Erythroblast (primary cell): ENCODE results near the gene TAS2R4.
A peak's percentile ranks its signal among the peaks of the same experiment; 100 is the strongest.
"Not testable (repeated sequence)": the region's sequence is repeated elsewhere in the genome, so short reads cannot be mapped to it uniquely, and the experiment has no call there.

ENCODE experiments used
- DNase-seq, 2 experiments: peaks; one replicate each; lab custom pipeline; 2025; lab: John Stamatoyannopoulos, UW
- GATA1 ChIP-seq: IDR thresholded peaks from 2 replicates; pipeline ENCODE4 v1.6.1; 2011; ENCODE audit warnings: low read depth, mild to moderate bottlenecking, control low read depth, low read length, moderate library complexity
- POLR2A ChIP-seq: IDR thresholded peaks from 2 replicates; pipeline ENCODE4 v1.6.1; 2011; ENCODE audit warnings: mild to moderate bottlenecking, low read length

Gene TAS2R4

DNA sequence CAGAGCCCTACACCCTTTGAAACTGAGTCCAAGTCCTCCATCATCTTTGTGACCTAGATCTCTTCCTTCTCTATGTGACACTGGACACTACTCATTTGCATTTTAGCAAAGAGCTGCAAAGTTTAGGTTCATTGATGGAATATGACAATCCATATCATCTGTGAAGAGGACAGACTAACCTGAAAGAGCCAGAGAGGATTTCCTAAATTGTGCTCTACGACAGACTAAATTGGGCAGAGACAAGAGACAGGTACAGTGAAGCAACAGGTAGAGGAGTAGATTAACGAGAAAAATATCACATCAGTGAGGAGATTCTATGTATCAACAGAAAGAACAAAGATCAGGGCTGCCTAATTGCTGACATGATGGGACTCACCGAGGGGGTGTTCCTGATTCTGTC lies 12.7 kb upstream of the TAS2R4 start, which contains the start of gene TAS2R3:
TSS of gene TAS2R3 (plus strand) at position 301 of the 400 bp plus-strand sequence. CDS start at position 363, 62 bp downstream.
- DNase-seq = no peak
- TF ChIP-seq POLR2A = no peak
- no peak for TF ChIP-seq GATA1

DNA sequence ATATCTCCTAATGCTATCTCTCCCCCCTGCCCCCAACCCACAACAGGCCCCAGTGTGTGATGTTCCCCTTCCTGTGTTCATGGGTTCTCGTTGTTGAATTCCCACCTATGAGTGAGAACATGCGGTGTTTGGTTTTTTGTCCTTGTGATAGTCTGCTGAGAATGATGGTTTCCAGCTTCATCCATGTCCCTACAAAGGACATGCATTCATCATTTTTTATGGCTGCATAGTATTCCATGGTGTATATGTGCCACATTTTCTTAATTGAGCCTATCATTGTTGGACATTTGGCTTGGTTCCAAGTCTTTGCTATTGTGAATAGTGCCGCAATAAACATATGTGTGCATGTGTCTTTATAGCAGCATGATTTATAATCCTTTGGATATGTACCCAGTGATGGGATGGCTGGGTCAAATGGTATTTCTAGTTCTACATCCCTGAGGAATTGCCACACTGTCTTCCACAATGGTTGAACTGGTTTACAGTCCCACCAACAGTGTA lies 6.3 kb upstream of the TAS2R4 start:
- DNase-seq = not testable (repeated sequence)

DNA sequence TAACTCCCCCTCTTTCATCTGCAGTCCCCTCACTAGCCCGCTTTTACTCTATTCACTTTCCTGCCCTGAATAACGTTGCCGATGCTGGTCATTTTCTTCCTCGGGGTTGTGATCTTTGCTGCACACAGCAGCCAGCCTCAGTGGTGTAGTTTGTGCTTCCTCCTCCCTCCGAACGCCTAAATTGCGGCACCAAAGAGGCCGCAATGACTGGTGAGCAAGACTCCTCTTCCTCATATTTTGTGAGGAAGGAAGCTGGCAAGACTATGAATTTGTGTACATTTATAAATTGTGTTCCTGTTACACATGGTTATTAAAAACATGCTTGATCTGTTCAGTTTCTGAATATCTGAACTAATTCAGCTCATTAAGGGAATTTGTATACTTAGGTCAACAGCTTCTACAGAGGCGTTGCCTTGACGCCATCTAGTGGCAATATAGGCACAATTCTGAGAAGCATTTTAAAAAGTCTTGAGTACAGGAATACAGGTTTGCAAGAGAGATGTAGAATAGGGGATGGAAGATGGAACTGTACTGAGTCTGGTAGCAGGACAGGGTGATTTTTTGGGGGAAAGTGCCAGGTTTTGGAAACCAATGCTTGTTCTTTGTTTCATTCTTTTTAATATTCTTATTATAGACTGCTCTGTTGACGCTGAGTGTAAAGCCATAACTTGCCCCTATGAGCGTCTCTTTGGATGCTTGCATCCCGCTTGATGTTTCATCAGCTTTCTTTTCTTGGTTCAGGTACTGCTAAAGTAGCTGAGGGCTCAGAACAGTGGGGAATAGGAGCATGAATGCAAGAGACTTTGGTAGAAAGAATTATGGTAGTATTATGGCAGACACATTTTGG lies 9.5 kb downstream of the TAS2R4 start:
- TF ChIP-seq GATA1 (no peak), POLR2A (no peak)
- peak; percentile 57 to 71 for DNase-seq

DNA sequence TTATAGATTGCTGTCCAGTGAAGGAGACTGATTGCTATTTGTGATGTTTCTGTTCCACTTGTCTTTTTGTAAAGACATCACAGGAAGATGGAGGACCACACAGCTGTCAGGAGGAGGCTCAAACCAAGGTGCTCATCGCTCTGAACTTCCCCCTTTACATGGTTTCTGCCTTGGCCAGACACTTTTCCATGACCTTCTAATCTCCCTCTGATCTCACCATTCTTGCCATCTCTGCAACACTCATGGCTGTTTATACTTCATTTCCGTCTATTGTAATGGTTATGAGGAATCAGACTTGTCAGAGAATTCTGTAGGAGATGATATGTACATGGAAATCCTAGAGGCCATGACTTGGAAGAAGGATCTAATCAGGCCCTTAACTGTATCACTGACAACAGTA lies 11.8 kb downstream of the TAS2R4 start:
- no peak for DNase-seq
- TF ChIP-seq POLR2A = no peak
- no peak for TF ChIP-seq GATA1

DNA sequence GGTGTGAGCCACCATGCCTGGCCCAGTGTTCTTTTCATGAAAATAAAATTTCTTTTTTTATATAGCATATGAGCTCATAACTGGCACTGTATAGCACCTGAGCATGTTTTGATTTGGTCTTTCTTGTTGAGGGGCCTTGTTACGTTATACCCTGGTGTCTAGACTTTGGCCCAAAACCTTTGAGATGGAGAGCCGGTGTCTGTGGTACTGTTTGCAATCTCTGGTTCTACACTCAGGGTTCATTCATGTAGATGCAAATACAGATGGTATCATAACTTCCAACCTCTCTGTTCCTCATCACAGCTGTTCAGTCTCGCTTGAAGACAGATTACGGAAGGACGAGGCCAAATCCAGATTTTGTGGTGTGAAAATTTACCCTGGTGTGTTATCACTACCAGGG lies 13.4 kb downstream of the TAS2R4 start, which contains the start of gene TAS2R5:
TSS of gene TAS2R5 (plus strand) at position 301 of the 400 bp plus-strand sequence. CDS start 145 bp downstream, outside the sequence.
- no peak for DNase-seq
- TF ChIP-seq GATA1 = no peak
- TF ChIP-seq POLR2A = no peak

DNA sequence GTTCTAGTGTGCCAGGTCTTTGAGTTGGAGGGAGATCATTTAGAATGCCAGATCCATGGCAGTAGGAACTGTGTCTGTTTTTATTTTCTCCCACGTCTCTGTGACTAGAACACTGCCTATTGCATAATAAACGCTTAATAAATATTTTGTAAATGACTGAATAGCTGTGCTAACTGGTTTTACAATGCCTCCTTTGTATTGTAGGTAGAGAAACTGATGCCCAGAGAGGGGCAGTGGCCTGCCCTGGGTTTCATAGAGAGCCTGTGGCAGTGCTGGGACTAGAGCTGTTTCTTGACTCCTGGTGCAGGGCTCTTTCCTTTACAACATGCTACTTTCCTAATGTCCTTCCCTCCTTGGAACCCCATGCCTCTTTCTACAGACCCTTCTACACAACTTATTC lies 16.1 kb downstream of the TAS2R4 start:
- DNase-seq = no peak
- no peak for TF ChIP-seq POLR2A
- no peak for TF ChIP-seq GATA1

DNA sequence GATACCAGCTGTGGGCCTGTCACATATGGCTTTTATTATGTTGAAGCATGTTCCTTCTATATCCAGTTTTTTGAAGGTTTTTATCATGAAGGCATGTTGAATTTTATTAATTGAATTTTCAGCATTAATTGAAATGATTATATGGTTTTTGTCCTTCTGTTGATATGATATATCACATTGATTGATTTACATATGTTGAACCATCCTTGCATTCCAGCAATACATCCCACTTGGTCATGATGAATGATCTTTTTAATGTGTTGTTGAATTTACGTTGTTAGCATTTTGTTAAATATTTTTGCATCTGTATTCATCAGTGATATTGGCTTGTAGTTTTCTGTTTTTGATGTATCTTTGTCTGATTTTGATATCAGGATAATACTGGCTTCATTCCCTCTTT lies 43.6 kb downstream of the TAS2R4 start:
- no peak for TF ChIP-seq POLR2A
- TF ChIP-seq GATA1 = no peak
- peak in 1 of 2 experiments; percentile 4 for DNase-seq

DNA sequence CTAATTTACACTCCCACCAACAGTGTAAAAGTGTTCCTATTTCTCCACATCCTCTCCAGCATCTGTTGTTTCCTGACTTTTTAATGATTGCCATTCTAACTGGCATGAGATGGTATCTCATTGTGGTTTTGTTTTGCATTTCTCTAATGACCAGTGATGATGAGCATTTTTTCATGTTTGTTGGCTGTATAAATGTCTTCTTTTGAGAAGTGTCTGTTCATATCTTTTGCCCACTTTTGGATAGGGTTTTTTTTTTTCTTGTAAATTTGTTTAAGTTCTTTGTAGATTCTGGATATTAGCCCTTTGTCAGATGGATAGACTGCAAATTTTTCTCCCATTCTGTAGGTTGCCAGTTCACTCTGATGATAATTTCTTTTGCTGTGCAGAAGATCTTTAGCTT lies 46.0 kb downstream of the TAS2R4 start:
- DNase-seq = not testable (repeated sequence)
